22Rv1 (cell line): ENCODE results near the gene KRTAP10-12.

ENCODE experiments used
- ZFX ChIP-seq: fragments of 450-650 bp; IDR thresholded peaks from 2 replicates; pipeline ENCODE4 v1.6.1; 2017; ENCODE audit warnings: antibody characterized with exemption, borderline replicate concordance
- TF ChIP-seq, protein P1 (sequence below): fragments of 450-650 bp; IDR thresholded peaks from 2 replicates; pipeline ENCODE4 v1.5.1; 2017; ENCODE audit warnings: mild to moderate bottlenecking

DNA sequence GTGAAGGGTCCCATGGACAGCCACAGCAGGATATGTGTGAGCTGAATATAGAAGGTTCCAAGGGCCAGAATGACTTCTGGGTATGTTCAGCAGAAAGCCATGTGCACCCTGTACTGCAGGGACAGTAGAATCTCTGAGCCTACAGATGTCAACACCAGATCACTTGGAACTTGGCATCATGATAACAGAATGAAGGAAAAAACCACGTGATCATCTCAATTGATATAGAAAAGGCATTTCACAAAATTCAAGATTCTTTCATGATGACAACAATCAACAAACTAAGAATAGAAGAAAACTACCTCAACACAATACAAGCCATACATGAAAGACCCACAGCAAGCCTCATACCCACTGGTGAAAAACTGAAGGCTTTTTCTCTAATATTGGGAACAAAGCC lies 29.4 kb upstream of the KRTAP10-12 start:
- TF ChIP-seq, protein P1, sequence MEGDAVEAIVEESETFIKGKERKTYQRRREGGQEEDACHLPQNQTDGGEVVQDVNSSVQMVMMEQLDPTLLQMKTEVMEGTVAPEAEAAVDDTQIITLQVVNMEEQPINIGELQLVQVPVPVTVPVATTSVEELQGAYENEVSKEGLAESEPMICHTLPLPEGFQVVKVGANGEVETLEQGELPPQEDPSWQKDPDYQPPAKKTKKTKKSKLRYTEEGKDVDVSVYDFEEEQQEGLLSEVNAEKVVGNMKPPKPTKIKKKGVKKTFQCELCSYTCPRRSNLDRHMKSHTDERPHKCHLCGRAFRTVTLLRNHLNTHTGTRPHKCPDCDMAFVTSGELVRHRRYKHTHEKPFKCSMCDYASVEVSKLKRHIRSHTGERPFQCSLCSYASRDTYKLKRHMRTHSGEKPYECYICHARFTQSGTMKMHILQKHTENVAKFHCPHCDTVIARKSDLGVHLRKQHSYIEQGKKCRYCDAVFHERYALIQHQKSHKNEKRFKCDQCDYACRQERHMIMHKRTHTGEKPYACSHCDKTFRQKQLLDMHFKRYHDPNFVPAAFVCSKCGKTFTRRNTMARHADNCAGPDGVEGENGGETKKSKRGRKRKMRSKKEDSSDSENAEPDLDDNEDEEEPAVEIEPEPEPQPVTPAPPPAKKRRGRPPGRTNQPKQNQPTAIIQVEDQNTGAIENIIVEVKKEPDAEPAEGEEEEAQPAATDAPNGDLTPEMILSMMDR = no peak
- TF ChIP-seq ZFX = no peak
